OCI-LY1 (cell line): ENCODE results near the gene ARHGAP10.

Source experiments
- H2AFZ ChIP-seq: fragments of 200-600 bp; sonication (generic), shearing (Covaris generic); 2 replicates; pipeline ENCODE4 v1.6.0; 2014; ENCODE audit warnings: antibody characterized with exemption, mild to moderate bottlenecking, low read length
- H3F3A ChIP-seq: fragments of 200-600 bp; sonication (generic), shearing (Covaris generic); 2 replicates; pipeline ENCODE4 v1.6.0; 2014; ENCODE audit warnings: mild to moderate bottlenecking, antibody characterized with exemption, low read length, moderate library complexity; ENCODE audit not compliant: insufficient read depth
- H3K27ac ChIP-seq: fragments of 200-600 bp; sonication (generic); 2 replicates; pipeline ENCODE4 v1.5.1; 2014; ENCODE audit warnings: low read length, mixed run types, mild to moderate bottlenecking, low read depth; ENCODE audit not compliant: poor library complexity, severe bottlenecking
- H3K27me3 ChIP-seq: fragments of 200-600 bp; sonication (generic); 2 replicates; pipeline ENCODE4 v1.6.0; 2014; ENCODE audit warnings: antibody characterized with exemption, mild to moderate bottlenecking, low read length, moderate library complexity; ENCODE audit not compliant: insufficient read depth
- H3K36me3 ChIP-seq: fragments of 200-600 bp; sonication (generic); 2 replicates; pipeline ENCODE4 v1.6.1; 2014; ENCODE audit warnings: mild to moderate bottlenecking, antibody characterized with exemption, low read length, moderate library complexity, mixed read lengths; ENCODE audit not compliant: insufficient read depth
- H3K4me1 ChIP-seq: fragments of 200-600 bp; sonication (generic); 2 replicates; pipeline ENCODE4 v1.5.1; 2014; ENCODE audit warnings: mild to moderate bottlenecking, low read length, moderate library complexity; ENCODE audit not compliant: insufficient read depth, severe bottlenecking
- H3K4me2 ChIP-seq: fragments of 200-600 bp; sonication (generic), shearing (Covaris generic); 2 replicates; pipeline ENCODE4 v1.6.1; 2014; ENCODE audit warnings: low read length
- H3K4me3 ChIP-seq: fragments of 200-600 bp; sonication (generic); 2 replicates; pipeline ENCODE4 v1.5.1; 2014; ENCODE audit warnings: low read length, low read depth, mild to moderate bottlenecking, mixed read lengths; ENCODE audit not compliant: poor library complexity, severe bottlenecking
- H3K79me2 ChIP-seq: fragments of 200-600 bp; shearing (Covaris generic); 2 replicates; pipeline ENCODE4 v1.6.1; 2016; ENCODE audit warnings: mixed run types, low read length, mixed read lengths; ENCODE audit not compliant: insufficient read depth
- H3K9ac ChIP-seq: fragments of 200-600 bp; sonication (generic), shearing (Covaris generic); 2 replicates; pipeline ENCODE4 v1.6.1; 2014; ENCODE audit warnings: mild to moderate bottlenecking, low read length, mixed read lengths
- H3K9me2 ChIP-seq: fragments of 200-600 bp; sonication (generic), shearing (Covaris generic); 2 replicates; pipeline ENCODE4 v1.6.1; 2014; ENCODE audit warnings: low read depth, mild to moderate bottlenecking, low read length, mixed read lengths
- H3K9me3 ChIP-seq: fragments of 200-600 bp; shearing (Covaris generic); 2 replicates; pipeline ENCODE4 v1.6.1; 2014; ENCODE audit warnings: low read length, mixed read lengths
- H4K20me1 ChIP-seq: fragments of 200-600 bp; sonication (generic), shearing (Covaris generic); 2 replicates; pipeline ENCODE4 v1.6.0; 2016; ENCODE audit warnings: mild to moderate bottlenecking, low read length; ENCODE audit not compliant: insufficient read depth
- CTCF ChIP-seq: fragments of 200-600 bp; sonication (generic), shearing (Covaris generic); IDR thresholded peaks from 2 replicates; pipeline ENCODE4 v1.5.1; 2017; ENCODE audit warnings: mild to moderate bottlenecking, antibody characterized with exemption, low read length, moderate library complexity, mixed read lengths
- EZH2 ChIP-seq: fragments of 200-600 bp; sonication (generic), shearing (Covaris generic); IDR thresholded peaks from 2 replicates; pipeline ENCODE4 v1.8.0; 2017; ENCODE audit warnings: borderline replicate concordance, mixed run types, mild to moderate bottlenecking, antibody characterized with exemption, low read length, moderate library complexity, mixed read lengths

The ARHGAP10 gene

GRCh38 chr4:148044912-148045352, 313.0 kb downstream of the ARHGAP10 start:
- Histone ChIP-seq H3K9me3 (no peaks in the 10 kb centered on the region), H3K36me3 (no peaks in the 10 kb centered on the region), H3K27ac (peak overlapping the region; percentile 66), H3K4me2 (peak overlapping the region; percentile 45; the same call in 1 of the 2 replicates), H4K20me1 (no peaks in the 10 kb centered on the region), H3K4me1 (peaks cover 61% of the 10 kb centered on the region), H3K9ac (no peak overlapping the region), H3K9me2 (no peaks in the 10 kb centered on the region), H3K4me3 (no peak overlapping the region), H3K79me2 (no peaks in the 10 kb centered on the region), H2AFZ (no peak overlapping the region), H3K27me3 (no peaks in the 10 kb centered on the region), H3F3A (no peaks in the 10 kb centered on the region)
- no peak for TF ChIP-seq EZH2
- TF ChIP-seq CTCF, result peak; percentile 43

GRCh38 chr4:148048598-148048997, 316.7 kb downstream of the ARHGAP10 start:
- Histone ChIP-seq H3K27ac (no peak overlapping the region), H2AFZ (no peak overlapping the region), H3K4me1 (peaks cover 69% of the 10 kb centered on the region), H3K4me3 (no peak overlapping the region), H4K20me1 (no peaks in the 10 kb centered on the region), H3K79me2 (no peaks in the 10 kb centered on the region), H3K9me3 (no peaks in the 10 kb centered on the region), H3K36me3 (no peaks in the 10 kb centered on the region), H3F3A (no peaks in the 10 kb centered on the region), H3K27me3 (no peaks in the 10 kb centered on the region), H3K9me2 (no peaks in the 10 kb centered on the region), H3K9ac (no peak overlapping the region), H3K4me2 (no peak overlapping the region)
- TF ChIP-seq CTCF, result no peak
- no peak for TF ChIP-seq EZH2

GRCh38 chr4:148051403-148051802, 319.5 kb downstream of the ARHGAP10 start:
- H3K9me3 ChIP-seq, result no peaks in the 10 kb centered on the region
- no peaks in the 10 kb centered on the region for H3K27me3 ChIP-seq
- no peaks in the 10 kb centered on the region; the same call in 1 of the 2 replicates for H3F3A ChIP-seq
- H3K9ac ChIP-seq, result no peak overlapping the region
- H3K4me1 ChIP-seq, result peaks cover 70% of the 10 kb centered on the region
- no peak overlapping the region; the same call in 1 of the 2 replicates for H3K4me2 ChIP-seq
- TF ChIP-seq EZH2 (no peak), CTCF (no peak)
- no peaks in the 10 kb centered on the region for H4K20me1 ChIP-seq
- H3K36me3 ChIP-seq, result no peaks in the 10 kb centered on the region
- H3K27ac ChIP-seq, result peak overlapping the region; percentile 97
- no peak overlapping the region for H2AFZ ChIP-seq
- no peaks in the 10 kb centered on the region for H3K79me2 ChIP-seq
- H3K9me2 ChIP-seq, result no peaks in the 10 kb centered on the region
- H3K4me3 ChIP-seq, result no peak overlapping the region
